Activated T-cell treated with anti-CD3 and anti-CD28 coated beads, Interleukin-2, amount 50 U/mL, for 24 hours (primary cell): ENCODE results near the gene GCK.
"Not testable (repeated sequence)": the region's sequence is repeated elsewhere in the genome, so short reads cannot be mapped to it uniquely, and the experiment has no call there.

Source experiments
- DNase-seq: peaks from one replicate; pipeline ENCODE4 v3.0.0-alpha.2; 2020
- H3K27ac Mint-ChIP-seq: 2 replicates; pipeline ENCODE4 v1.8.0; 2020; ENCODE audit warnings: mild to moderate bottlenecking, mixed read lengths
- H3K27me3 Mint-ChIP-seq: 2 replicates; pipeline ENCODE4 v1.8.0; 2020; ENCODE audit warnings: mixed read lengths
- H3K36me3 Mint-ChIP-seq: 2 replicates; pipeline ENCODE4 v1.8.0; 2020; ENCODE audit warnings: low read depth, mixed read lengths
- H3K4me1 Mint-ChIP-seq: 2 replicates; pipeline ENCODE4 v1.8.0; 2020; ENCODE audit warnings: low read depth, mixed read lengths
- H3K4me3 Mint-ChIP-seq: 2 replicates; pipeline ENCODE4 v1.8.0; 2020; ENCODE audit warnings: mild to moderate bottlenecking, moderate library complexity, mixed read lengths
- H3K9me3 Mint-ChIP-seq: 2 replicates; pipeline ENCODE4 v1.8.0; 2020; ENCODE audit warnings: mixed read lengths

The GCK gene

GRCh38 chr7:44184873-44185446 is 4.3 kb downstream of the GCK start:
- Mint-ChIP-seq H3K4me1 (no peaks in the 10 kb centered on the region), H3K27me3 (peaks cover 2% of the 10 kb centered on the region), H3K36me3 (no peaks in the 10 kb centered on the region), H3K4me3 (no peak overlapping the region), H3K9me3 (no peaks in the 10 kb centered on the region), H3K27ac (peak overlapping the region; percentile 34)
- DNase-seq = no peak

GRCh38 chr7:44184206-44184872 is 4.9 kb downstream of the GCK start:
- no peaks in the 10 kb centered on the region for H3K9me3 Mint-ChIP-seq
- no peaks in the 10 kb centered on the region for H3K4me1 Mint-ChIP-seq
- peaks cover 2% of the 10 kb centered on the region for H3K27me3 Mint-ChIP-seq
- DNase-seq = no peak
- no peak overlapping the region for H3K4me3 Mint-ChIP-seq
- no peak overlapping the region for H3K27ac Mint-ChIP-seq
- no peaks in the 10 kb centered on the region for H3K36me3 Mint-ChIP-seq

DNA sequence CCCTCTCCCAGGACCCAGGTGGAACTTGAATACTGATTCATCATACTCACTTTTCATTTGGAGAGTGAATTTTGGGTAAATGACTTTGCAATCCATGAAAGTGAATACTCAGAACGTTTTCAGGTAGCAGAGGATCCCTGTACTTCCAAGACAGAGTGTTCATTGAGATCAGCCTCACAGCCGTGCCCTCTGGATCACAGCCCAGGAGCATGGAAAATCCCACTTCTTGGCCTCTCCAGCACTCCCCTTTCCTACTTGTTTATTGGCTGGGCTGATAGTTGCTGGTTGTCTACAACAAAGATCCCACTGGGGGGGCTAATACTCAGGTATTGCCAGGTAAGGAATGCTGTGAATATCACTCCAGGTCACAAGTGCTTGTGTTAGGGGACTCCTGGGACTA is 5.9 kb downstream of the GCK start:
- Mint-ChIP-seq H3K4me1 (no peaks in the 10 kb centered on the region), H3K9me3 (no peaks in the 10 kb centered on the region), H3K27me3 (peaks cover 2% of the 10 kb centered on the region), H3K27ac (no peak overlapping the region), H3K36me3 (no peaks in the 10 kb centered on the region), H3K4me3 (no peak overlapping the region)
- DNase-seq = no peak

GRCh38 chr7:44182827-44183226 is 6.4 kb downstream of the GCK start:
- Mint-ChIP-seq H3K27me3 (peaks cover 7% of the 10 kb centered on the region), H3K4me1 (no peaks in the 10 kb centered on the region), H3K27ac (no peak overlapping the region)

GRCh38 chr7:44180631-44181030 is 8.6 kb downstream of the GCK start:
- DNase-seq = no peak

More at GRCh38 chr7:44182827-44183226, 6.4 kb downstream of the GCK start:
- no peak overlapping the region for H3K4me3 Mint-ChIP-seq
- no peak for DNase-seq
- H3K36me3 Mint-ChIP-seq = no peaks in the 10 kb centered on the region
- no peaks in the 10 kb centered on the region for H3K9me3 Mint-ChIP-seq

DNA sequence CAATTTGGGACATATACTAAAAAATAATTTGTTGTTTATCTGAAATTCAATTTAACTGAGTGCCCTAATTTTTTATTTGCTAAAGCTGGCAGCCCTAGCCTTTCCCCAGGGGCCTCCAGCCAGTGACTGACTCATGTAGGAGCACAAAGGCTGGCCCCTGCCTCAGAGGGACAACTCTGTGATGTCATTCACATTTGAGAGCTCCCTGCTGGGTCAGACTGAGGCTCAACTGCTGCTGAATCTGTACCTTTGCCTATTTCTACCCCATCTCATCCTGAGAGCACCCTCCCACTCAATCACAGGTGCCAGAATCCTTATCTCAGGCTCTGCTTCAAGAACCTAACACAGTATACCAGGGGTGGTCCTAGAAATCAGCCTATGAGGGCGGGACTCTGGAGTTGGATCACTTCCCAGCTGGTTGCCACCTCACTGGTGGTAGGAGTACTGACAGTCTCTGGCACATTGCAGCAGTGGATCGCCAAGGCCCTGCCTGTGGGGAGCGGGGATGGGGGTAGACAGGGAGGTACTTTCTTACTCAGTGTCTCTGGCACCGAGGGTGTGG is 11.6 kb downstream of the GCK start:
- no peaks in the 10 kb centered on the region for H3K4me1 Mint-ChIP-seq
- no peaks in the 10 kb centered on the region for H3K36me3 Mint-ChIP-seq
- H3K9me3 Mint-ChIP-seq = no peaks in the 10 kb centered on the region
- H3K4me3 Mint-ChIP-seq = no peak overlapping the region
- no peak overlapping the region for H3K27ac Mint-ChIP-seq
- peaks cover 10% of the 10 kb centered on the region for H3K27me3 Mint-ChIP-seq
- DNase-seq = no peak

More at GRCh38 chr7:44180631-44181030, 8.6 kb downstream of the GCK start:
- H3K27ac Mint-ChIP-seq = no peak overlapping the region
- peaks cover 13% of the 10 kb centered on the region for H3K27me3 Mint-ChIP-seq
- H3K36me3 Mint-ChIP-seq = no peaks in the 10 kb centered on the region
- no peaks in the 10 kb centered on the region for H3K9me3 Mint-ChIP-seq
- no peak overlapping the region for H3K4me3 Mint-ChIP-seq
- H3K4me1 Mint-ChIP-seq = no peaks in the 10 kb centered on the region

- Mint-ChIP-seq H3K9me3 (no peaks in the 10 kb centered on the region), H3K27ac (no peak overlapping the region), H3K27me3 (peaks cover 10% of the 10 kb centered on the region), H3K4me1 (no peaks in the 10 kb centered on the region), H3K4me3 (no peak overlapping the region), H3K36me3 (no peaks in the 10 kb centered on the region)
- DNase-seq = no peak
Measured at GRCh38 chr7:44176486-44176885, 12.8 kb downstream of the GCK start.

DNA sequence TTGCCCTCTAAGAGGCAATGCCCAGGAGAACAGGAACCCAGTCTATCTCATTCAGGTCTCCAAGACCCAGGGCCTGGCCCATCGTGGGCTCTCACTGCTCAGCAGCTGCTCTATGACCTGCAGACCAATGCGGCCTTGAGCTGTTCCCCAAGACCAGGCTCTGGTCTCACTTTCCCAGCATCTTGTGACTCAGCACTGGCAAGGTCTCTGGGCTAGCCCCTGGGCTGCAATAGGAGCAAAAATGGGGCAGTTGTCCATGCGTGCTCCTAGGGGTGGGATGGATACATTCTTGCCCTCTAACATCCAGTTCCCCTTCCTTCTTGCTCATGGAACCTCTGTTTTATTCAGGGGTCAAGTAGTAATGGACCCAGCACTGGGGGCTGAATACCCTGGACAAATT is 13.5 kb downstream of the GCK start:
- Mint-ChIP-seq H3K4me3 (no peak overlapping the region), H3K4me1 (no peaks in the 10 kb centered on the region), H3K27ac (no peak overlapping the region), H3K36me3 (no peaks in the 10 kb centered on the region), H3K27me3 (peaks cover 10% of the 10 kb centered on the region), H3K9me3 (no peaks in the 10 kb centered on the region)
- no peak for DNase-seq

DNA sequence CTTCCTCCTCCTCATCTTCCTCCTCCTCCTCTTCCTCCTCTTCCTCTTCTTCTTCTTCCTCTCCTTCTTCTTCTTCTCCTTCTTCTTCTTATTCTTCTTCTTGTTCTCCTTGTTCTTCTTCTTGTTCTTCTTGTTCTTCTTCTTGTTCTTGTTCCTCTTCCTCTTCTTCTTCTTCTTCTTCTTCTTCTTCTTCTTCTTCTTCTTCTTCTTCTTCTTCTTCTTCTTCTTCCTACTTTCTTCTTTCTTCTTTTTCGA is 14.6 kb downstream of the GCK start:
- not testable (repeated sequence) for H3K36me3 Mint-ChIP-seq, H3K9me3 Mint-ChIP-seq, H3K27ac Mint-ChIP-seq, DNase-seq, H3K4me1 Mint-ChIP-seq, H3K4me3 Mint-ChIP-seq
- peaks cover 10% of the 10 kb centered on the region for H3K27me3 Mint-ChIP-seq

DNA sequence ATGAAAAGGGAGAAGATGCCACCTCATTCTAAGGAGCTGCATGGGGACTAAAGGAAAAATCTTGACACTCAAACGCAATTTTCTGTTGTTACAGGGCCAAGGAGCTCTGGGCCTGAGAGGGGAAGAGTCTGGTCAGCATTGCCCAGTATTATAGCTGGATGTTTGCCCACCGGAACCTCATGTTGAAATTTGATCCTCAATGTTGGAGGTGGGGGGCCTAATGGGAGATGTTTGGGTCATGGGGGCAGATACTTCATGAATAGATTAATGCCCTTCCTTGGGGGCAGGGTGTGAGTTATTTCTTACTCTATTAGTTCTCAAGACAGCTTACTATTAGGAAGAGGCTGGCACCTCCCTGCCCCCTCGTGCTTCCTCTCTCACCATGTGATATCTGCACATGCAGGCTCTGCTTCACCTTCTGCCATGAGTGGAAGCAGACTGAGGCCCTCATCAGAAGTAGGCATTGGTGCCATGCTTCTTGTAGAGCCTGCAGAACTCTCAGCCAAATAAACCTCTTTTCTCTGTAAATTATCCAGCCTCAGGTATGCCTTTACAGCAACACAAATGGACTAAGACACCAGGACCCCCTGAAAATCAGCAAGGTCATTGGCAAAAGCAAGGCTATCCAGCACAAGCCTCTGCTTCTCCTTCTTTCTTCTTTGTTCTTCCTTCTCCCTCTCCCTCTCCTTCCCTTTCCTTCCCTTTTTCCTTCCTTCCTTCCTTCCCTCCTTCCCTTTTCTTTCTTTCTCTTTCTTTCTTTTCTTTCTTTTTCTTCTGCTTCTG is 15.1 kb downstream of the GCK start:
- H3K27me3 Mint-ChIP-seq = peaks cover 10% of the 10 kb centered on the region
- H3K4me1 Mint-ChIP-seq = no peaks in the 10 kb centered on the region
- no peak overlapping the region for H3K27ac Mint-ChIP-seq
- H3K9me3 Mint-ChIP-seq = no peaks in the 10 kb centered on the region
- H3K36me3 Mint-ChIP-seq = no peaks in the 10 kb centered on the region
- H3K4me3 Mint-ChIP-seq = no peak overlapping the region
- no peak for DNase-seq

GRCh38 chr7:44172803-44173424 is 16.3 kb downstream of the GCK start:
- DNase-seq = no peak
- Mint-ChIP-seq H3K9me3 (no peaks in the 10 kb centered on the region), H3K27ac (no peak overlapping the region), H3K27me3 (peaks cover 6% of the 10 kb centered on the region), H3K4me1 (peaks cover under 1% of the 10 kb centered on the region), H3K36me3 (no peaks in the 10 kb centered on the region), H3K4me3 (no peak overlapping the region)

- no peak overlapping the region for H3K4me3 Mint-ChIP-seq
- H3K36me3 Mint-ChIP-seq = no peaks in the 10 kb centered on the region
- peaks cover 3% of the 10 kb centered on the region for H3K27me3 Mint-ChIP-seq
- H3K4me1 Mint-ChIP-seq = peaks cover 6% of the 10 kb centered on the region
- H3K27ac Mint-ChIP-seq = no peak overlapping the region
- no peaks in the 10 kb centered on the region for H3K9me3 Mint-ChIP-seq
- DNase-seq = no peak
Measured at GRCh38 chr7:44172352-44172751, 16.9 kb downstream of the GCK start.

- not testable (repeated sequence) for DNase-seq, H3K4me3 Mint-ChIP-seq, H3K4me1 Mint-ChIP-seq, H3K36me3 Mint-ChIP-seq, H3K27ac Mint-ChIP-seq, H3K27me3 Mint-ChIP-seq, H3K9me3 Mint-ChIP-seq
Measured at GRCh38 chr7:44171901-44172300, 17.3 kb downstream of the GCK start.

- Mint-ChIP-seq H3K9me3 (no peaks in the 10 kb centered on the region), H3K36me3 (no peaks in the 10 kb centered on the region), H3K27ac (no peak overlapping the region), H3K27me3 (no peaks in the 10 kb centered on the region), H3K4me3 (no peak overlapping the region), H3K4me1 (peaks cover 6% of the 10 kb centered on the region)
- DNase-seq = no peak
Measured at GRCh38 chr7:44167920-44168319, 21.3 kb downstream of the GCK start.

DNA sequence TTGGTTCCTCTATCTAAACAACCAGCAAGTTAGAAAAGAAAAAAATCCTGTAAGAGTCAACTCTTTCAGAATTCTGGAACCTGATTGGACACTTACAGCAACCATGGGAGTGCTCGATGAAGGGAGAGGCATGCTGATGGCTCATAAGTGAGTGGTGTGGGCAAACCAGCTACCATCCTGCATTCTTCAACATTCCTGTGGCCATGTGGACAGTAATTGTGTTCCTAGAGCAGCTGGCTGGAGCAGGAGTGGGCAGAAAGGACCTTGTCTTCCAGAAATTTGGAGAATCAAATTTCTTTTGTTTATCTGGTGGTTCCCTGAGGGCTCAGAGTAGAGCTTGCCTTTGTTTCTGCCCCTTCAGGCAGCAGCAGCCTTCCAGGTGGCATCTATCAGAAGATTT is 25.6 kb downstream of the GCK start:
- Mint-ChIP-seq H3K4me1 (peaks cover 6% of the 10 kb centered on the region), H3K4me3 (no peak overlapping the region), H3K27me3 (no peaks in the 10 kb centered on the region), H3K27ac (no peak overlapping the region), H3K36me3 (no peaks in the 10 kb centered on the region), H3K9me3 (no peaks in the 10 kb centered on the region)
- DNase-seq = no peak
